ENCODE results near the gene CGN. TPM values are rescaled to one million over a fixed set of nuclear protein-coding genes. Genes with fewer than 3 reads are reported as not detected.

CGN gene
- total and polyA plus RNA-seq, 2 donors (not counting 3 experiments of a cell fraction or from before 2014, with no cell fraction given), result 0.32 to 0.73 TPM

DNA sequence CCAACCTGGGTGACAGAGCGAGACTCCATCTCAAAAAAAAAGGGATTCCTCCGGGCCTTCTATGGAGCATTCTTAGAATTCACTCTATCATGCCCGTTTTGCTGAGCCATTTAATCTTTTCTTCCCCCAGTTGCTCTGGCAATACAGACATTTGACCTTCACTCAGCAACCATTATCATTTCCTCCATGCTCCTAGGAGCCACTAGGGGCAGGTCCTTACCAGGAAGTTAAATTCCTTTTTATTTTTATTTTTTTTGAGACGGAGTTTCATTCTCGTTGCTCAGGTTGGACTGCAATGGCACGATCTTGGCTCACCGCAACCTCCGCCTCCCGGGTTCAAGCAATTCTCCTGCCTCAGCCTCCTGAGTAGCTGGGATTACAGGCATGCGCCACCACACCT is 9.7 kb upstream of the CGN start:
- Histone ChIP-seq H4K20me1 (replicated peaks; ENCODE audit: control insufficient read depth, extremely low read depth, insufficient read depth, low read length) (no peaks in the 10 kb centered on the region), H3K4me3 (replicated peaks in 1 of 3; ENCODE audit: insufficient read depth in 1 of 3, low read depth in 1 of 3, low read length in 3 of 3) (no peak overlapping the region), H3K4me1 (ENCODE audit: control insufficient read depth, extremely low read depth, insufficient read depth, low read length) (no peaks in the 10 kb centered on the region), H3K79me2 (ENCODE audit: control insufficient read depth, insufficient read depth, low read length) (no peaks in the 10 kb centered on the region), H3K4me2 (ENCODE audit: insufficient read depth, low read length) (no peak overlapping the region), H3K36me3 (ENCODE audit: control insufficient read depth in 2 of 2, extremely low read depth in 1 of 2, insufficient read depth in 2 of 2, low read length in 2 of 2) (no peaks in the 10 kb centered on the region), H3K27me3 (ENCODE audit: control insufficient read depth in 2 of 2, insufficient read depth in 2 of 2, low read length in 2 of 2) (peaks cover 0 to 6% of the 10 kb centered on the region in 2 experiments), H3K9ac (replicated peaks; ENCODE audit: extremely low read depth, insufficient read depth, low read length) (no peak overlapping the region), H3K9me1 (replicated peaks; ENCODE audit: control insufficient read depth, extremely low read depth, insufficient read depth, low read length) (no peaks in the 10 kb centered on the region), H2AFZ (ENCODE audit: low read depth, low read length) (no peak overlapping the region), H3K9me3 (replicated peaks; ENCODE audit: control insufficient read depth, insufficient read depth, low read length) (no peaks in the 10 kb centered on the region), H3K27ac (ENCODE audit: insufficient read depth, low read depth, low read length) (no peak overlapping the region)
- POLR2A ChIA-PET, result no interaction called here
- dilution Hi-C loops (cut with MboI; ENCODE audit: extremely low pct_ligation_motif_present, low sequenced_read_pairs), result no loop called here
- no peak for TF ChIP-seq POLR2AphosphoS5 (IDR thresholded peaks at IDR 0.05; ENCODE audit: insufficient read depth, low read depth, low read length)
- no peak for TF ChIP-seq GATA2 (IDR thresholded peaks at IDR 0.05; ENCODE audit: insufficient read depth, insufficient read length, low read depth, low read length)
- TF ChIP-seq, protein P1, sequence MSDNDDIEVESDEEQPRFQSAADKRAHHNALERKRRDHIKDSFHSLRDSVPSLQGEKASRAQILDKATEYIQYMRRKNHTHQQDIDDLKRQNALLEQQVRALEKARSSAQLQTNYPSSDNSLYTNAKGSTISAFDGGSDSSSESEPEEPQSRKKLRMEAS (IDR thresholded peaks at IDR 0.05; ENCODE audit: insufficient read depth, insufficient read length), result no peak
- TF ChIP-seq FOS (IDR thresholded peaks at IDR 0.05; ENCODE audit: borderline replicate concordance, insufficient read depth, low read length), result no peak
- TF ChIP-seq MYC (IDR thresholded peaks at IDR 0.05; ENCODE audit: low read depth, low read length), result no peak
- no peak for TF ChIP-seq EZH2 (IDR thresholded peaks at IDR 0.05; ENCODE audit: borderline replicate concordance, low read depth, low read length, severe bottlenecking)
- TF ChIP-seq, protein P2, sequence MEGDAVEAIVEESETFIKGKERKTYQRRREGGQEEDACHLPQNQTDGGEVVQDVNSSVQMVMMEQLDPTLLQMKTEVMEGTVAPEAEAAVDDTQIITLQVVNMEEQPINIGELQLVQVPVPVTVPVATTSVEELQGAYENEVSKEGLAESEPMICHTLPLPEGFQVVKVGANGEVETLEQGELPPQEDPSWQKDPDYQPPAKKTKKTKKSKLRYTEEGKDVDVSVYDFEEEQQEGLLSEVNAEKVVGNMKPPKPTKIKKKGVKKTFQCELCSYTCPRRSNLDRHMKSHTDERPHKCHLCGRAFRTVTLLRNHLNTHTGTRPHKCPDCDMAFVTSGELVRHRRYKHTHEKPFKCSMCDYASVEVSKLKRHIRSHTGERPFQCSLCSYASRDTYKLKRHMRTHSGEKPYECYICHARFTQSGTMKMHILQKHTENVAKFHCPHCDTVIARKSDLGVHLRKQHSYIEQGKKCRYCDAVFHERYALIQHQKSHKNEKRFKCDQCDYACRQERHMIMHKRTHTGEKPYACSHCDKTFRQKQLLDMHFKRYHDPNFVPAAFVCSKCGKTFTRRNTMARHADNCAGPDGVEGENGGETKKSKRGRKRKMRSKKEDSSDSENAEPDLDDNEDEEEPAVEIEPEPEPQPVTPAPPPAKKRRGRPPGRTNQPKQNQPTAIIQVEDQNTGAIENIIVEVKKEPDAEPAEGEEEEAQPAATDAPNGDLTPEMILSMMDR (IDR thresholded peaks at IDR 0.05; ENCODE audit: extremely low read depth in 1 of 2, insufficient read depth in 1 of 2, low read depth in 1 of 2, low read length in 2 of 2), result no peak
- no peak for TF ChIP-seq JUN (IDR thresholded peaks at IDR 0.05; ENCODE audit: borderline replicate concordance, insufficient read depth, insufficient read length, low read depth)
- no peak for TF ChIP-seq POLR2A (IDR thresholded peaks at IDR 0.05; ENCODE audit: low read depth, low read length)
- FAIRE-seq (no peak), DNase-seq (ENCODE audit: low read depth, low spot score) (no peak)
- CTCF ChIA-PET, result no interaction called here
- no TSS peak for BruUV-seq (replicated peaks)
- intact Hi-C loops (cut with micrococcal nuclease), result no loop called here
